ENCODE measurements around the gene TRMO.

TRMO gene

DNA sequence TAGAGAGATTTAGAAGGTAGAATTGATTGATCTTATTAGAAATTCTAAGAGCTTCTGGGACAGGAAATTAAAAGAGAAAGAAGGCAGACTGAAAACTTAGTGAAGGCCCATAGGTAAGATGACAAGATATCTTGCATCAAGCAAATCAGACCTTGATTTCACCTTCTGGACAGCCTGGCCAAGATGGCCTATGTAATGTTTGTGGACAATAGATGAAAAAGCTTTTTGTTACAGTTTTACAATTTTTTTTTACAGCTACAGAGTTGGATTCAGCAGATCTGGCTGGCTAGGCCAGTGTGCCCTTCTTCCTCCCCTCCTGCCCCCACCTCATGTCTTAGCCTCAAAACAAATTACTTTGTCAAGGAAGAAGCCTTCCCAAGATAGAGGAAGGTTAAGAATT is 37.3 kb upstream of the TRMO start:
- no peak for TF ChIP-seq EZH2phosphoT487 (IDR thresholded peaks at IDR 0.05; ENCODE audit: borderline replicate concordance, low read length)
- TF ChIP-seq, protein P1, sequence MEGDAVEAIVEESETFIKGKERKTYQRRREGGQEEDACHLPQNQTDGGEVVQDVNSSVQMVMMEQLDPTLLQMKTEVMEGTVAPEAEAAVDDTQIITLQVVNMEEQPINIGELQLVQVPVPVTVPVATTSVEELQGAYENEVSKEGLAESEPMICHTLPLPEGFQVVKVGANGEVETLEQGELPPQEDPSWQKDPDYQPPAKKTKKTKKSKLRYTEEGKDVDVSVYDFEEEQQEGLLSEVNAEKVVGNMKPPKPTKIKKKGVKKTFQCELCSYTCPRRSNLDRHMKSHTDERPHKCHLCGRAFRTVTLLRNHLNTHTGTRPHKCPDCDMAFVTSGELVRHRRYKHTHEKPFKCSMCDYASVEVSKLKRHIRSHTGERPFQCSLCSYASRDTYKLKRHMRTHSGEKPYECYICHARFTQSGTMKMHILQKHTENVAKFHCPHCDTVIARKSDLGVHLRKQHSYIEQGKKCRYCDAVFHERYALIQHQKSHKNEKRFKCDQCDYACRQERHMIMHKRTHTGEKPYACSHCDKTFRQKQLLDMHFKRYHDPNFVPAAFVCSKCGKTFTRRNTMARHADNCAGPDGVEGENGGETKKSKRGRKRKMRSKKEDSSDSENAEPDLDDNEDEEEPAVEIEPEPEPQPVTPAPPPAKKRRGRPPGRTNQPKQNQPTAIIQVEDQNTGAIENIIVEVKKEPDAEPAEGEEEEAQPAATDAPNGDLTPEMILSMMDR (IDR thresholded peaks at IDR 0.05; ENCODE audit: low read depth, low read length, poor library complexity, severe bottlenecking): no peak
- H3K4me2 ChIP-seq (ENCODE audit: low read length): no peak overlapping the region
- no peaks in the 10 kb centered on the region for H3K36me3 ChIP-seq (ENCODE audit: control insufficient read depth, low read length)
- H3K79me2 ChIP-seq (ENCODE audit: control insufficient read depth, low read length): no peaks in the 10 kb centered on the region
- H3K4me1 ChIP-seq (ENCODE audit: control insufficient read depth, low read length): peaks cover 19% of the 10 kb centered on the region
- no peak overlapping the region for H3K4me3 ChIP-seq (ENCODE audit: low read length)
- H3K27me3 ChIP-seq (ENCODE audit: control insufficient read depth, low read length): no peaks in the 10 kb centered on the region
- 0 out of 2 replicates have a peak, but pooled peaks cover 4% of the 10 kb centered on the region for H3F3A ChIP-seq (ENCODE audit: control insufficient read depth, insufficient read depth)
- no peaks in the 10 kb centered on the region for H3K9me3 ChIP-seq (ENCODE audit: control insufficient read depth, insufficient read depth, low read length)
- no peaks in the 10 kb centered on the region for H3K9me2 ChIP-seq (replicated peaks; ENCODE audit: control insufficient read depth, low read length)
- H3K27ac ChIP-seq (ENCODE audit: low read depth, low read length): no peak overlapping the region
- no peaks in the 10 kb centered on the region for H4K20me1 ChIP-seq (ENCODE audit: control insufficient read depth, insufficient read depth, low read depth, low read length)

DNA sequence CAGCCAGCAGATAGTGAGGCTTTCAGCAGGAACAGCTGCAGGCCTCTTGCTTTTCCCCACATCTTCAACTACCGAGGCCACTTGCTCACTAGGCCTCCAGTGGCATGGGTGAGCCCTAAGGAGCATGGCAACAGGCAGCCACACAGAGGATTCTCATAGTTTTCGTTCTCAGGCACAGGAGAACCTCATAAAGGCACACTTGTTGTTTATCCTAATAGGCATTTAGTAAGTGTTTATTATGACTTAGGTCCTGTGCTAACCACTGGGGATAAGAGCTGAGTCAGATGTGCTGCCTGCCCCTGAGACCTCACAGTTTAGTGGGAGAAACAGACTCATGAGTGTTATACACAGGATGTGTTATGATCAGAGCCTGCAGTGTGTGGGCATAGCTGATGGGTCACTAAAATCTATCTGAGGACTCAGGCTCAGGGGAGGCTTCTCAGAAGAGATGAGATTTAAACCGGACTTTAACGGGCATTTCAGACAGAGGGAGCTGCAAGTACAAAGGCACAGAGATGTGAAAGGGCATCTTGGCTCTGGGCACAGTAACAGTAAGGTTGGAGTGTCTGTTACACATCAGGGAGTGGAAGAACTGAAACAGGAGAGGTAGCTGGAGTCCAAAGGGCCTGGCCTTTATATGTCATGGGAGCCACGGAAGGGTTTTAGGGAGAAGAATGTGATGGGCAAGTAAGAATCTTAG is 36.7 kb upstream of the TRMO start:
- Histone ChIP-seq H3K27me3 (ENCODE audit: control insufficient read depth, low read length) (no peaks in the 10 kb centered on the region), H3K4me3 (ENCODE audit: low read length) (no peak overlapping the region), H3K36me3 (ENCODE audit: control insufficient read depth, low read length) (no peaks in the 10 kb centered on the region), H3K4me2 (ENCODE audit: low read length) (no peak overlapping the region), H3F3A (ENCODE audit: control insufficient read depth, insufficient read depth) (peaks cover 7% of the 10 kb centered on the region; the same call in 1 of the 2 replicates), H4K20me1 (ENCODE audit: control insufficient read depth, insufficient read depth, low read depth, low read length) (no peaks in the 10 kb centered on the region), H3K4me1 (ENCODE audit: control insufficient read depth, low read length) (peaks cover 23% of the 10 kb centered on the region), H3K27ac (ENCODE audit: low read depth, low read length) (no peak overlapping the region), H3K79me2 (ENCODE audit: control insufficient read depth, low read length) (no peaks in the 10 kb centered on the region), H3K9me3 (ENCODE audit: control insufficient read depth, insufficient read depth, low read length) (no peaks in the 10 kb centered on the region), H3K9me2 (replicated peaks; ENCODE audit: control insufficient read depth, low read length) (no peaks in the 10 kb centered on the region)
- TF ChIP-seq EZH2phosphoT487 (IDR thresholded peaks at IDR 0.05; ENCODE audit: borderline replicate concordance, low read length): no peak
- TF ChIP-seq, protein P1 (IDR thresholded peaks at IDR 0.05; ENCODE audit: low read depth, low read length, poor library complexity, severe bottlenecking): no peak

DNA sequence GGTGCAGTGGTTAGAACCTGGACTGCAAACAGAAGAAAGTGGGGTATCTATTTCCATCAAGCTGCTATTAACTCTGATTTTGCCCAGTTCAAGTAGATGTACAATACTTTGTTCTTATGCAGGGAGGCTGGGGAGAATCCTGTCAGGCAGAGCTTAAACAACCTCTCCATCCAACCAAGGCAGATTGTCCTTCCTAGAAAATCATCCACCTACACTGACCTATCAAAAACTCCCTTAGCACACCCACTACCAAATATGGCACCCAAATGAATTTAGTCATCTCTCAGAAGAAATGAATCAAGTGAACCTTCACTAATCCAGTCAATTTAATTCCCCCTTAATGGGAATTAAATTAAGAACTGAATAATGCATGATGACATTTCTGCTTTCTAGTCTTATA is 34.0 kb upstream of the TRMO start:
- Histone ChIP-seq H3K4me1 (ENCODE audit: control insufficient read depth, low read length) (peaks cover 28% of the 10 kb centered on the region), H3K4me3 (ENCODE audit: low read length) (no peak overlapping the region), H3K9me3 (ENCODE audit: control insufficient read depth, insufficient read depth, low read length) (no peaks in the 10 kb centered on the region), H3K27ac (ENCODE audit: low read depth, low read length) (no peak overlapping the region), H3K36me3 (ENCODE audit: control insufficient read depth, low read length) (no peaks in the 10 kb centered on the region), H4K20me1 (ENCODE audit: control insufficient read depth, insufficient read depth, low read depth, low read length) (no peaks in the 10 kb centered on the region), H3K9me2 (replicated peaks; ENCODE audit: control insufficient read depth, low read length) (no peaks in the 10 kb centered on the region), H3K27me3 (ENCODE audit: control insufficient read depth, low read length) (no peaks in the 10 kb centered on the region), H3K79me2 (ENCODE audit: control insufficient read depth, low read length) (no peaks in the 10 kb centered on the region), H3F3A (ENCODE audit: control insufficient read depth, insufficient read depth) (peaks cover 8% of the 10 kb centered on the region; the same call in 1 of the 2 replicates), H3K4me2 (ENCODE audit: low read length) (peak overlapping the region; percentile 35)
- TF ChIP-seq EZH2phosphoT487 (IDR thresholded peaks at IDR 0.05; ENCODE audit: borderline replicate concordance, low read length): no peak
- TF ChIP-seq, protein P1 (IDR thresholded peaks at IDR 0.05; ENCODE audit: low read depth, low read length, poor library complexity, severe bottlenecking): no peak

Measured in DOHH2 (cell line).